CD1c-positive myeloid dendritic cell (primary cell): ENCODE measurements around the gene ATXN10.

Experiments
- DNase-seq: peaks from one replicate; pipeline ENCODE4 v3.0.0-alpha.2; 2016; ENCODE audit errors: extremely low spot score

The ATXN10 gene

DNA sequence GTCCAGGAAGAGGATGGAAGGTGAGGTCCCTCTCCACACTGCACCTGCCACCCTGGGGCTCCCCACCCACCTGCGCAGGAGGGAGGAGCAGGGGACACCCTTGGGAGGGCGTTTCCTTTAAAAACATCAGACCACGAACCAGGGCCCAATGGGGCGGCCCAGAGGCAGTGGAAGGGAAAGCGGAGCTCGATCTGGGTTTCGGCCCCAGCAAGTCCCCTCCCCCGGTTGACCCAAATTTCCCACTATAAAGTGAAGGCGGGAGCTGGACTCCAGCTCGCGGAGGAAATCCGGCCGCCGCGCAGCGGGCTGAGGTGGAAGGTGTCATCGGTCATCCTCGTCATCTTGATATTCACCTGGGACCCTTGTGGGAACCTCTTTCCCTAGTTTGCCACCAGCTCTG is 206.0 kb downstream of the ATXN10 start:
- DNase-seq: no peak

DNA sequence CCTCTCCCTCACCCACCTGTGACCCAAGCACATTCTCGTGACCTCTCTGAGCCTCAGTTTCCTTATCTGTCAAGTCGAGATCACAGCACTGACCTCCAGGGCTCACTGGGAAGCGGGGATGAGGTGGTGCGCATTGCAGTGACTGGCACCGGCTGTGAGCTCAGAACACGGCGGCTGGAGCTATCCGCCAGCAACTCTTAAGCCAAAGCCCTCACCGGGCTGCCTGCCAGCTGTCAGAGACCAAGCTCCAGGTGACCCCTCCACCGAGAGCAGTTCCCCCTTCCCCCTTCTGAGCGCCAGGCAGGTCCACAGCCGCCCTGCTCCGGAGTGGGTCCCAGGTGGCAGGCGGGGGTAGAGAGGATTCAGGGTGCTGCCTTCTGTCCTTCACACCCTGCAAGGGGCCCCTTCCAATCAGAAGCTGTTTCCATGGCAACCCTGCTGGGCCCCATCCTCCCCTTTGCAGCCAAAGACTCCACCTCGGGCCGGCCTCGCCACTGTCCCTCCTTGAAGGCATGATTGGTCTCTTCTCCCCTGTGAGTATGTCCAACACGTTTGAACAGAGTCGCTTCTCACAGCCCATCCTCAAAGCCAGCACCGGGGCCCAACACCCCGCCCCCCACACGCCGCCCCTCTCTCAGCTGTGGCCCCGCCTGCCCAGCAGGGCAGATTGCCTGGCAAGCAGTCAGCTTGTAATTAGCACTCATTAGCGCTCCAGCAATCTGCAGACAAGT is 206.6 kb downstream of the ATXN10 start:
- DNase-seq: no peak

DNA sequence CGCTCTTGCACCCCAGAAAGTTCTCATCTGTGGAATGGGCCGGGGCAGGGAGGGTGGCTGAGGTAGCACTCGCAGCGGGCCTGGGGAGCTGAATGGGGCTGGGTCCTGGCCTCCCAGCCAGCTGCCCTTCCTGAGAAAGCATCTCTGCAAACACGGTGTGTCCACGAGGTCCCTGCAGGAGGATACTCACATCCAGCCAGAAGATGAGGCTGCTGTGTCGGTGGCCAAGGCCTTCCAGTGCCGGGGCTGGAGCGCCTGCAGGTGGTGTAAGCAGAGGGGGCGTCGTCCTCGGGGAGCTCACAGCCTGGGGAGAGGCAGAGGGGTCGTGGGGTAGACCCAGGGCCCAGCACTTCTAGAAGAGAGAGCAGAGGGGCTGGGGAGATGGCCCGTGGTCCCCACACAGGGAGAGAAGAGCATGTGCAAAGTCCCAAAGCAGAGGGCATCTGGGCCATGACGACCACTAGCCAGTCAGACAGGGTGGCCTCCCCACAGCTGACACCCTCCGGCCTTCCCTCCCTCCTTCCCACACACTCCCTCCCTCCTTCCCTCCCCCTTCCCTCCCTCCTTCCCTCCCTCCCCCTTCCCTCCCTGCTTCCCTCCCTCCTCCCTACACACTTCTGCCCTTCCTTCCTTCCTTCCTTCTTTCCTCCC is 207.4 kb downstream of the ATXN10 start:
- DNase-seq: no peak

DNA sequence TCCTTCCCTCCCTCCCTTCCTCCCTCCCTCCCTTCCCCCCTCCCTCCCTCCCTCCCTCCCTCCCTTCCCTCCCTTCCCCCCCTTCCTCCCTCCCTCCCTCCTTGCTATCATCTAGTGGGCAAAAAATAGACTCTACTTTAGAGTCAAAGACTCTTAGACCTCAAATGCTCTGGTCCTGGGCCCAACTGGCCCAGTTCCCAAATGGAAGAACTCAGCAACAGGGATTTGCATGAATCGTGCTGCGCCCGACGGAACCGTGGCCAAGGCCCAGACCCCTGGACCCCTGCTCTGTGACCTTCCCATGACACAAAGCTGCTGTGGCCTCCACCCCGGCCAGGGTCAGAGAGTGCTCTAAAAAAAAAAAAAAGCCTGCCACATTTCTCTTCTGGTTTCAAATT is 207.9 kb downstream of the ATXN10 start:
- no peak for DNase-seq

DNA sequence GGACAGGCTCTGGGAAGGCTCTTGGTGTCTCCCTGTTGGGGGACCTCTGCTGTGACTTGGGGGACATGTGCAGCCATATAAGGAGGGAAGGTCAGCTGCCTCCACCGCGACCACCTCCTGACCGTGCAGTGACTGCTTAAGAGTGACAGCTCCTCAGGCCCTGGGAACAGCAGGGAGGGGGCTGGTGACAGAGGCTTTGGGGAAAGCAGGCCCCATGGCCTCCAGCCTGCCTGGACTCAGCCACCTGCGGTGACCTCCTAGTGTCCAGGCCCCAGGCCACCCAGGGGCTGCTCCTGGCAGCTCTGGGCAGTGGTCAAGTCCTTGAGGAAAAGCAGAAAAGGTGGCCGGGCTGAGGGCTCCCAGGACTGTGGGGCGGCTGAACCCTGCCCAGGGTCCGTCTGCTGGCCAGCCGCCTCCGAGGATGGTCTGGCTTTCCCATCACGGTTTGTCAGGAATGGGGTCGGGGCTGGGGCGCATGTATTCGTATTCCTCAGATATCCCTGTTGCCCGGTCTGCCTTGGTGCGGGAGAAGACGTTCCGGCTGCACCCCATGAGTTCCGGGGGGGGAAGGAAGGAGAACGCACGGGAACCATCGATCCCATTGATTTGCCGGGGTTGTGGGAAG is 208.6 kb downstream of the ATXN10 start:
- DNase-seq: no peak

DNA sequence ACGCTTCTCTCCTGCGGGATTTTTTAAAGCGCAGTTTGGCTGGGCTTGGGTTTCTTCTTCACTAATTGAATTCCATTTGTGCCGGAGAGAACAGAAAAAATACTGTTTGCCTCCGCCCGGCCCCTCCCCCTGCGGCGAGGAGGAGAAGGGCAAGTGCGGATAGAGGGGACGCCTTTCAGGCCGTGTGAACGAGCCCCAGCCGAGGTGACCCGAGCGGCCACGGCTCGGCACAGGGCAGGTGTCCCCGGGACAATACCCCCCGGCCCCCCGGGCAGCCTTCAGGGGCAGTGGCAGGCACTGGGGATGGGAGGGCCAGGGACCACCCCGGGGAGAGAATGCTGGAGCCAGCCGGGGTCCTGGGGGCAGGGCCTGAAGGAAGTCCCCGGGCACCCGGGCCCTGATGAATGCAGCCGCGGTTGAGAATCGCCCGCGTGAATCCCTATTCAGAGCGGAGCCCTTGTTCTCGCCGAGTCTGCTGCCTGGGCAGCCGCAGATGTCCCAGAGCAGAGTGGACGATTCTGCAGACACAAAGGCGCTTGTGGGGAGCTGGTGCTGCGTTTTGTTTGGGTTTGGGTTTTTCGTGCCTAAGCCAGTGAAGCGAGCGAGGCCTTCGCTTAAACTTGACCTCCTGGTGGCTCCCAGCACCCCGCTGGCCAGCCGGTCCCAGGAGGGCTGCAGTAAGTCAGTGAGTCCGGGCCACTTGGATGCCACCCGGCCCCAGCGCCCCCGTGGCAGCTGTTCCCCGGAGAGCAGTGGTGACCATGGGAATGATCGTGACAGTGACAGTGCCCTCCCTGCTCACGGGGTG is 209.3 kb downstream of the ATXN10 start:
- DNase-seq: no peak

DNA sequence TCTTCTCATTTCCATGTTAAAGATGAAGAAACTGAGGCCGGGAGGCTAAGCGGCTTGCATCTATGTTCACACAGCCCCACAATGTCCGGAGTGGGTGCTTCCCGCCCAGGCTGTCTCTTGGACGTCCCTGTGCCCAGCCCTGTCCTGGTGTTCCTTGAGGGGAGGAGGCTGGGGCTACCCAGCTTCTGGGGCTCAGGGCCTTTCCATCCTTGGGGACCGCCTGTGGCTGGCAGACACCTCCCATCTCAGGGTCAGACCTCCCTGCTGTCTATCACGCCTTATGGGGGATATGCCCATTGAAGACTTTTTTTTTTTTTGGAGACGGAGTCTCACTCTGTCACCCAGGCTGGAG is 209.9 kb downstream of the ATXN10 start:
- DNase-seq: no peak

DNA sequence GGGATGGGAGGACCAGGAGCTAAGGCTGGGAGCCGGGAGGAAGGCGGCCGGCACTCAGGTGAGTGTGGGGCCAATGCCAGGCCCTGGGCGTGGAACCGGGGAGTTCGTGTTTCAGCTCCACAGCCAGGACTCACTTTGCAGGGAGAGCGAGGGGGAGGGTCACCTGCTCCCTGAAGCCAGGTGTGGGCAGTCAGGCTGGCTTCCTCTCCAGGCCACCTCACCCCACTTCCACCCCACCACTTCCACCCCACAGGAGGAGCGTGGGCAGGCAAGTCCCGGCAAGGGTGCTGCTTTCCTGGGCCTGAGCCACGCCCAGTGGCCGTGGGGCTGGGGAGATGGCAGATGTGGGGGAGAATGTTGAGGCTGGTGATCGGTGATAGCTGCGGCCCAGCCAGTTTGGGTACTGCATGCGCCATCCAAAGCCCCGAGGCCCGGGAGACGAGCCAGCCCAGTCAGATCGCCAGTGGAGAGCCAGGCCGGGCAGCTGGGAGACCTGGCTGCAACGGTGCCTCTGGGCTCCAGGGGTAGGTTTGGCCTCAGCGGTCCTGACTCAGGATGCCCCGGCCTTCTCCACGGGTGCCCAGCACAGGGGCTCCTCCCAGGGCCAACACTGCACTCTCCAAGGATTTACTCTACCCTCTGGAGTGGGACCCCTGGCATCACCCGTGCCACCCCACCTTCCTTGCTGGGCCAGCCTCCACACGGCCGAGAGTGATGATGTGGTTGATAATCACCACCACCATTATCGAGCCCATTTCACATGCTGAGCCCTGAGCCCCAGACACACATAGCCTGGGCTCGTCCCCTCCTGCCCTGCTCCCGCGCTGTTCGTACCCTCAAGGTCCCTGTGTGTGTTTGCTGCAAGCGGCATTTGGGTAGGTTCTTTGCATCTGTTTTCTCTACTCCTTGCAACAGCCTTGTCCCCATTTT is 211.5 kb downstream of the ATXN10 start:
- no peak for DNase-seq

DNA sequence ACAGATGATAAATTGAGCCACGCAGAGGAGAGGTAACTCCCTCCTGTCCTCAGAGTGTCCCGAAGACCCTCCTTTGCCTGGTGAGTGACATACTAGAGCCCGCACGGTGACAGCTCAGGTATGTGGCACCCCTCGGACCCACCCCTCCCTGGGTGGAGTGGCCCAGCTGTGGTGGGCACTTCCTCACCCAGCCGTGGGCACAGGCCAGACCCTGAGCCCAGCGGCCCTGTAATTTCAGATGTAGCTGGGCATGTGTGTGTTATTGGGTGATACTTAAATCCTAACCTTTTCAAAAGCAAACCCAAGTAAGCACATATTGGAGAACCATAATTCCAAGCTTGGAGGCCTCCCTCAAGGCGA is 212.2 kb downstream of the ATXN10 start:
- DNase-seq: no peak

DNA sequence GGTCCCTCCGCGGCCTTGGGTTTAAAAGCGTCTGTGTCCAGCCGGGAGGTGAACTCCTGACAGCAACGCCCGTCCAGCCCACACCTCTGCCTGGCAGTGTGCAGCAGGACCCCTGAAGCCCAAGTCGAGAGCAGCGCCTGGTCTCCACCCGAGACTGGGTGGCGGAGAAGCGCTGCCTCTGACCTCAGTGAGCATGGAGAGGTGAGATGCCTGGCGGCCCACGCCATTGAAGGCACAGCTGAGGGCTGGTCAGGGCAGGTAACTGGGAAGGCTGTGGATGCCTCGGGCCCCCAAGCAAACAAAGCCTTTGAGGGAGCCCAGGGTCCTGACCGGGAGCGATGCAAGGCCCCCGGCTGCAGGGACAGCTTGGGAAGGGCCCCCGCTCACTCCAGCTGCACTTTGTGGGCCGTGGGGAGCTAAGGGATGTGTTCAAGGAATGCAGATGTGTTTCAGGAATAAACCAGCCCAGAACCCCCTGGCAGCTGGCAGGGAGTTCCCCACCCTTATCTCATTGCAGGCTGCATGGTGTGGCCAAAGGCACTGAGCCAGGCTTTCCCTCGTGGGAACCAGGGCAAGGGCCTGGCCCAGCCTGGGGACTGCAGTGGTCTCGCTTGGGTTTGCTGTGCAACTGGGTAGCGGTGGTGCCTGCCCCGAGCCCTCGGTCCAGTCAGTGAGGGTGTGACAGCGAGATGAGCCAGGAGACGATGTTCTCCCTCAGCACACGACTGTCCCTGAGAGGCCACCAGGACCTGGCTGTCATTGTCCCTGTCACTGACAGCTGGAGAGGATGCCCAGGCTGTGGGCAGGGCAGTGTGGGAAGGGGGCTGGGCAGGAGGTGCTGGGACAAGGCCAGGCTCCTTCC is 212.8 kb downstream of the ATXN10 start:
- DNase-seq: no peak

DNA sequence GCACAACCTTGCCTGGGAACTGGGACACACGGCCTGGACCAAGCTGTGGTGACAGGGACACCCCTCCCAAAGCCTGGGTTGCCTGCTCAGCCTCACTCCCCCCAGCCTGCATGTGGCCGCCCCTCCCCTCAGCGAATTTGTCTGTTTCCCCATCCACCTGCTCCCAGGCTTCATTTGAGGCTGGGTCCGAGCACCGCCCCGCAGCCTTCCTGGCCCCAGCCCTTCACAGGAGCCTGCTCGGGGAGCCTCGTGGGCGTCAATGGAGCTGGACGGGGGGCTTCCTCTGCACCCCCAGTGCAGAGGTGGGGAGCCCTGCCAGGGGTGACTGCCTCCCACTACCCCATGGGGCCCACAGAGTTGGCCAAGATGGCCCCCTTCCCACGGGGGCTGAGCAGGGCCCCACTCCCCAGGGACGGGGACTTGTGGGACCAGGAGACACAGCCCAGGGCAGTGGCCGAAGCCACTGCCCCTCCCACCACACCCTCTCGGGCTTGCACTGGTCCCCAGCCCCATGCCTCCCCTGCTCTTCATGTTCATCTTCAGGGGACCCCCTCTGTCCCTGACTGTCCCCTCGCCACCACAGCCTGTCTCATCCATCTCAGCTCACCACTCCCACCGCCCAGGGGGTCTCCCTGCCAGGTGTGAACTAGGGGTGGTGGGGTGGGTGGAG is 213.7 kb downstream of the ATXN10 start:
- DNase-seq: no peak

DNA sequence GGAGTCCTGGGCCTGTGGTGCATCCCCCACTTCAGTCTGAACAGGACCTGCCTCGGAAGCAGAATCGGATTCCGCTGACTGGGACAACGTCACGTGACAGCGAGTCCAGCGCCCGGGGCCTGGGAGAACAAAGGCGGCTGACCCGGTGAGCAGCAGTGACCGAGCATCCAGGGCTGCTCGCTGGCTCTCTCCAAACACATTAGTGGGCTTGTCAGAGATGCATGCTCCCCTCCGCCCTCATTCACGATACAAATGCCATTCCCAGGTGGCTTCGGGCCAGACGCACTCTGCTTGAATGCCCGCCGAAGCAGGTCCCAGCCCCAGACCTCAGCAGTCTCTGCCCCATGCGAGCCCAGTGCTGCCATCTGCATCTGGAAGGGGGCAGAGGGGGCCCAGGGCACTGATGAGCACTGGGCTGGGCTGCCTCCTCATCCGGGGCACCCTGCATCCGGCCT is 214.3 kb downstream of the ATXN10 start:
- no peak for DNase-seq

DNA sequence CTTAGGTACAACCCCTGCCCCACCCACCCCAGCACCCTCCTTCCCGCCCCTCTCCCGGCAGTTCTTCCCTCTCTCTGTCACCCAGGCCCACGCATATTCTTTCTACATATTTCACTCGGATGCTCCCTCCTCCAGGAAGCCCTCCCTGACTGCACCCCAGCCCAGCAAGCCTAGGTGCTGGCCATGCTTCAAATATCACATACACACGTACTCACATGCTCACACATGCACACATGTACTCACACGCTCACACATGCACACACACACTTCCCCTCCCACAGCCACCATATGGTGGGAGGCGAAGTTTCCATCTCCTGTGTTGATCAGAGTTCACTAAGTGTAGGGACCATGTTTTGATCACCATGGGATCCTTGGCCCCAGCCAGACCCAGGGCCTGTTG is 214.9 kb downstream of the ATXN10 start:
- DNase-seq: no peak

DNA sequence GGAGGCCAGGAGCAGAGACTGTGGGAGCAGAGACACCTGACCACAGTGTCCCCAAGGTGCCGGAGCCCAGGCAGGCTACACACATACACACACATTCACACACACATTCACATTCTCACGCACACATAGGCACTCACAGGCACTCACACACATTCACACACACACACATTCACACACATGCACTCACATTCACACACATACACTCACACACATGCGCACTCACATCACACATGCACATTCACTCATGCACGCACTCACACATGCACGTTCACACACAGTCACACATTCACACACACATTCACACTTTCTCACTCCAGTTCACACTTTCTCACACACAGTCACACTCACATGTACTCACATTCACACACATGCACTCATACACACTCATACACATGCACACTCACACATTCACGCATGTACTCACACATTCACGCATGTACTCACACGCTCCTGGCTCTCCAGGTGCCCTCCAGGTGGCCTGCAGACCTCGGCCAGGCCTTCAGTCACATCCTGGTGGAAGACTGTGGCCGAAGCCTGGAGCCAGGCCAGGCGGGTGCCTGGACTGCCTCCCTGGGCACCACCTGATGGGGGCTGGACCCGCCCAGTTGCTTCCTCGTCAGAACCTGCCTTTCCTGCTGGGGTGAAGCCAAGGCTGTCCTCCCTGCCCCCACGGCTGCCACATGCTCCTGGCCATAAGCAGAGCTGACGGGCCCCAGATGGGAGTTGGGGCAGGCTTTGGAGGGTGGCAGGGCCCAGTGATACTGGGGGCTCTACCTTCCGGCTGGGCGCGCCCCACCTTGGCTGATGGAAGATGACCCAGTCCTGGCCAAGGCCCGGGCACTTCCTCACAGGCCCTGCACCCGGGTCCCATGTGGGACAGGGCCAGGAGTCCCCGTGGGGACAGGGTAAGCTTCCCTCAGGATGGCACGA is 215.8 kb downstream of the ATXN10 start:
- DNase-seq: no peak

DNA sequence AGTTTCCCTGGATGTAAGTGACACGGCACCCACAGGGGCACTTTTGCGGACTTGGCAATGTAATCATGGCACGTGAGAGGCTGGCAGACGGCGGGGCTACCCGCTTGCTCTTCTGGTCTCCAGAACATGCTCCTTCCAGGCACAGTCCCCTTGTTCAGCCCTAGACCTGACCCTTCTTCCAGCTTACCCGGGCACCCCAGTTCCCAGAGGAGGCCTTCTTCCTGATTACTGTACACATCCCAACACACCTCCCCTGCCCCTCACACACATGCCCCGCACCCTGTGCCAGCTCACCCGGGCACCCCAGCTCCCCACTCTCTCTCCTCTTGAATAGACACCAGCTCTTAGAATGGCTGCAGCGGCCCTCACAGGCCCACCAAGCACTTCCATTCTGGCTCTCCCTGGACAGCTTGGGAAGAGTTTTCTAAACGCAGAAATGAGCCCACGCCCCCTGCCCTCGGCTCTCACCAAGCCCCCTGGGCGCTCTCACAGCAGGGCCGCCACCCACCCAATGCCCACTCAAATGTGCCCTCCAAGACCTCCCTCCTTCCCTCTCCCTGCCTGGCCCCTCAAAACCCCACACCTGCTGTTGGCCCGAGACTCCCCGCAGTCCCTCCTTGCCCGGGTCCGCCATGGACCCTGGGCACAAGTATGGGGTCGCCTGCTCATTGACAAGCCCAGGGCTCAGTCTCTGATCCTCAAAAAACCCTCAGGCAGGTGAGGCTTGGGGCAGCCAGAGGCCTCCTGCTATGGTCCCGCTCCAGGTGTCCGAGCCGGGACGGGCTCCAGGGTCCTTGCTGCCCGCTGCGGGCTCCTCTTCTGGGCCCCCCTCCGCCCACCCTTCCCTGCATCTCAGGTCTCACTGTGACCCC is 216.8 kb downstream of the ATXN10 start:
- no peak for DNase-seq

DNA sequence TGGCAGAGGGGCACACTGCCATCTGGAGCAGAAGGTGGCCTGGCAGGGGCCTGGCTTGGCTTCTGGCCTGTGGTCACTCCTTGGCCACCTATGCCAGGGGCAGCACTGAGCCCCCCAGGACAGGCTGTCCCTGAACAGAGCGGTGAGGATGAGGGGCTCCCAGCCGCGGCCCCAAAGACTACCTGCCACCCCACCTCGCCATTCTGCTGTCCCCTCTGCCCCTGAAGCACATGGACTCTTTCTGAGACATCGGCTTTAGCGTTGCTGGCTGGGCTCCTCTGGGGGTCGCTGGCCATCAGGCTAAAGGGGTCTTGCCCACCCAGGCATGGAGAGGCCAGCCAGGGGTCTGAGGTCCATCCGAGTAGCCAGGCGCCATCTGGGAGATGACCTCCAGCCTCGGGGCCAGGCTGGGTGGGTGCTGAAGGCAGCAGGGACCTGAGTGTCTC is 217.5 kb downstream of the ATXN10 start:
- DNase-seq: no peak

DNA sequence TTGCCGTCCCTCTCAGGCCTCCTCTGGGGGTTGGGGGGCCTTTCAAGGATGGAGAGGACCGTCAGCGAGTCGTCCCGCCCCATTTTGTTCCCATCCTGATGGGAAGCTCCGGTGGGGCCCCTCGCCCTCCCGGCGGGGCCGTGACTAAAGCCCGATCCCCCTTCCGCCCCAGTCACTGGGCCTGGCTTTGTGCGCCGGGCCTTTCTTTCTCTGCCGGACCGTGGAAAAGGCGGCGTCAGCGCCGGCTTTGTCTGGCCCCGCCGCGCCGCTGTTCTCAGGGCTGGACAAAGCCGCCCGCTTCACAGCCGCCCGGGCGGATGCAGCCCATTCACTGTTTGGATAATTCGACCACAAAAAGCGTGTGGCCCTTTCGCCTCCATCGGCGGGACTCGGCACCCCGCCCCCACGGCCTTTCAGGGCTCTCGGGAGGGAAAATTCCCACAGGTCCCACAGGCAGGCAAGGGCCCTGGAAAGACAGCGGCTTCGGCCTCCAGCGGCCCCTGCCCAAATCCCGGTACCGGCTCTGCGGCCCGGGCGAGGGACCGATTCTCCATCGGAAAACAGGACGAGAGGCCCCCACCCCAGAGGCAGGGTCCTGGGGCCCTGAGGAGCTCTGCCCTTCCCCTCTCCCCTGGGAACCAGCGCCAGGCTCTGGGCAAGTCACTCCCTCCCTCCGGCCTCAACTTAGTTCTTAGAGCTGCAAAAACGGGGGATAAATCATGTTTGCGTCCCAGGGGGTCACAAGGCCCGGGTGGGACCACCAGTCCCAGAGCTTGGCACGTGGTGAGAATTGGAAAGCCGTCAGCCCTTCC is 218.1 kb downstream of the ATXN10 start:
- DNase-seq: no peak
